GM23338 (cell line): ENCODE measurements around the gene TCP10L. TPM values are rescaled to one million over a fixed set of nuclear protein-coding genes. Genes with fewer than 3 reads are reported as not detected.
A peak's percentile ranks its signal among the peaks of the same experiment; 100 is the strongest.

Source experiments
- ATAC-seq: fragments of 200-7000 bp; cut with Tn5 transposase; 3 replicates; pipeline ENCODE4 v1.9.1; 2020
- DNase-seq: peaks from one replicate; pipeline ENCODE4 v3.0.0-alpha.2; 2015; ENCODE audit warnings: low spot score
- H2AFZ ChIP-seq: fragments of 200-600 bp; sonication (generic); 2 replicates; pipeline ENCODE4 v1.8.0; 2016; ENCODE audit warnings: antibody characterized with exemption, mild to moderate bottlenecking, moderate library complexity
- H3F3A ChIP-seq: fragments of 200-600 bp; sonication (generic); replicated peaks from 2 replicates; pipeline ENCODE4 v1.8.0; 2017; ENCODE audit warnings: antibody characterized with exemption, mixed run types, low read depth
- H3K27ac ChIP-seq: fragments of 200-600 bp; sonication (generic); 2 replicates; pipeline ENCODE4 v1.6.1; 2016; ENCODE audit warnings: low read depth
- H3K27me3 ChIP-seq: fragments of 200-600 bp; sonication (generic); 2 replicates; pipeline ENCODE4 v1.8.0; 2016; ENCODE audit warnings: mild to moderate bottlenecking, mixed run types, moderate library complexity; ENCODE audit not compliant: insufficient read depth
- H3K36me3 ChIP-seq: fragments of 200-600 bp; sonication (generic); 2 replicates; pipeline ENCODE4 v1.8.0; 2016; ENCODE audit warnings: mild to moderate bottlenecking; ENCODE audit not compliant: insufficient read depth
- H3K4me1 ChIP-seq: fragments of 200-600 bp; sonication (generic); 2 replicates; pipeline ENCODE4 v1.8.0; 2016; ENCODE audit warnings: mild to moderate bottlenecking, moderate library complexity; ENCODE audit not compliant: insufficient read depth
- H3K4me2 ChIP-seq: fragments of 200-600 bp; sonication (generic); 2 replicates; pipeline ENCODE4 v1.7.1; 2017; ENCODE audit warnings: mixed run types
- H3K4me3 ChIP-seq: fragments of 200-600 bp; sonication (generic); 2 replicates; pipeline ENCODE4 v1.6.1; 2016; ENCODE audit warnings: mixed run types
- H3K79me2 ChIP-seq: fragments of 200-600 bp; sonication (generic); replicated peaks from 2 replicates; pipeline ENCODE4 v1.8.0; 2017; ENCODE audit warnings: mild to moderate bottlenecking; ENCODE audit not compliant: insufficient read depth
- H3K9me2 ChIP-seq: fragments of 200-600 bp; sonication (generic); 2 replicates; pipeline ENCODE4 v1.8.0; 2017; ENCODE audit not compliant: insufficient read depth
- H4K20me1 ChIP-seq: fragments of 200-600 bp; sonication (generic); replicated peaks from 2 replicates; pipeline ENCODE4 v1.8.0; 2017; ENCODE audit warnings: mild to moderate bottlenecking; ENCODE audit not compliant: insufficient read depth
- H3K27ac Mint-ChIP-seq: 2 replicates; pipeline ENCODE4 v1.8.0; 2020; ENCODE audit warnings: inconsistent platforms, mild to moderate bottlenecking, moderate library complexity, mixed read lengths
- H3K27me3 Mint-ChIP-seq: 3 replicates; pipeline ENCODE4 v1.8.0; 2022; ENCODE audit warnings: low read depth, mild to moderate bottlenecking, moderate library complexity, mixed read lengths, inconsistent platforms; ENCODE audit not compliant: insufficient read depth, poor library complexity
- H3K36me3 Mint-ChIP-seq: 3 replicates; pipeline ENCODE4 v1.8.0; 2021; ENCODE audit warnings: low read depth, mild to moderate bottlenecking, inconsistent platforms, moderate library complexity, mixed read lengths
- H3K4me1 Mint-ChIP-seq: 3 replicates; pipeline ENCODE4 v1.8.0; 2020; ENCODE audit warnings: mild to moderate bottlenecking, inconsistent platforms, mixed read lengths
- H3K4me3 Mint-ChIP-seq: 3 replicates; pipeline ENCODE4 v1.8.0; 2021; ENCODE audit warnings: moderate library complexity, mild to moderate bottlenecking, inconsistent platforms, mixed read lengths
- H3K9me3 Mint-ChIP-seq: 3 replicates; pipeline ENCODE4 v1.8.0; 2020; ENCODE audit warnings: moderate library complexity, mild to moderate bottlenecking, inconsistent platforms, mixed read lengths
- CREB1 ChIP-seq: fragments of 250-450 bp; sonication (Bioruptor Pico); IDR thresholded peaks from 2 replicates; pipeline ENCODE4 v1.5.0; 2020; ENCODE audit warnings: low read depth, mild to moderate bottlenecking, moderate library complexity
- ETS1 ChIP-seq: IDR thresholded peaks from 2 replicates; pipeline ENCODE4 v1.6.1; 2016; ENCODE audit warnings: antibody characterized with exemption
- EZH2 ChIP-seq: fragments of 200-600 bp; sonication (generic); IDR thresholded peaks from one replicate; pipeline ENCODE4 v1.8.0; 2017; ENCODE audit warnings: antibody characterized with exemption, mild to moderate bottlenecking, low read depth; ENCODE audit not compliant: unreplicated experiment
- EZH2phosphoT487 ChIP-seq: fragments of 200-600 bp; sonication (generic); IDR thresholded peaks from one replicate; pipeline ENCODE4 v1.8.1; 2018; ENCODE audit warnings: antibody characterized with exemption; ENCODE audit not compliant: unreplicated experiment
- JUNB ChIP-seq: IDR thresholded peaks from one replicate; pipeline ENCODE4 v1.6.1; 2016; ENCODE audit warnings: antibody characterized with exemption; ENCODE audit not compliant: unreplicated experiment
- NANOG ChIP-seq: IDR thresholded peaks from 2 replicates; pipeline ENCODE4 v1.6.1; 2016; ENCODE audit warnings: antibody characterized with exemption, borderline replicate concordance
- POLR2AphosphoS5 ChIP-seq: IDR thresholded peaks from 2 replicates; pipeline ENCODE4 v1.6.1; 2016; ENCODE audit warnings: antibody characterized with exemption, low read depth
- STAT1 ChIP-seq: IDR thresholded peaks from one replicate; pipeline ENCODE4 v1.6.1; 2016; ENCODE audit warnings: antibody characterized with exemption; ENCODE audit not compliant: unreplicated experiment
- ZNF114 ChIP-seq: fragments of 250-450 bp; sonication (Bioruptor Pico); IDR thresholded peaks from 2 replicates; pipeline ENCODE4 v1.5.0; 2020; ENCODE audit warnings: mild to moderate bottlenecking, moderate library complexity
- ZNF331 ChIP-seq: fragments of 250-450 bp; sonication (Bioruptor Pico); IDR thresholded peaks from 2 replicates; pipeline ENCODE4 v1.5.0; 2020; ENCODE audit warnings: low read depth, mild to moderate bottlenecking, moderate library complexity
- ZNF462 ChIP-seq: fragments of 250-450 bp; sonication (Bioruptor Pico); IDR thresholded peaks from 2 replicates; pipeline ENCODE4 v1.5.0; 2020; ENCODE audit warnings: mild to moderate bottlenecking, moderate library complexity
- polyA plus RNA-seq: library from polyadenylated mRNA; unstranded; fragments of >200 nt; fragmentation: Nextera tagmentation; extraction: Ambion mirVana; gene quantifications from 2 replicates; pipeline ENCODE4 v1.2.1, GENCODE V29; 2016
- total RNA-seq: library from RNA; depleted of rRNA; stranded (reverse); fragments of >200 nt; shearing (Covaris generic); gene quantifications from 2 replicates; pipeline ENCODE4 v1.2.3, GENCODE V29; 2014
- TF ChIP-seq, protein P1 (sequence below): IDR thresholded peaks from one replicate; pipeline ENCODE4 v1.6.1; 2018; ENCODE audit warnings: antibody characterized with exemption; ENCODE audit not compliant: unreplicated experiment
- TF ChIP-seq, protein P2 (sequence below), 2 experiments: fragments of 200-600 bp in 1 of 2; sonication (generic) in 1 of 2; conservative IDR thresholded peaks; 2 replicates each; pipeline versions ENCODE4 v1.5.1 to v1.6.1; 2016 to 2017; ENCODE audit warnings: antibody characterized with exemption in 2 of 2, low read depth in 2 of 2, mild to moderate bottlenecking in 2 of 2, moderate library complexity in 1 of 2

TCP10L gene
- total and polyA plus RNA-seq, 2 experiments from 2014 or later, result 0.10 to 0.65 TPM

DNA sequence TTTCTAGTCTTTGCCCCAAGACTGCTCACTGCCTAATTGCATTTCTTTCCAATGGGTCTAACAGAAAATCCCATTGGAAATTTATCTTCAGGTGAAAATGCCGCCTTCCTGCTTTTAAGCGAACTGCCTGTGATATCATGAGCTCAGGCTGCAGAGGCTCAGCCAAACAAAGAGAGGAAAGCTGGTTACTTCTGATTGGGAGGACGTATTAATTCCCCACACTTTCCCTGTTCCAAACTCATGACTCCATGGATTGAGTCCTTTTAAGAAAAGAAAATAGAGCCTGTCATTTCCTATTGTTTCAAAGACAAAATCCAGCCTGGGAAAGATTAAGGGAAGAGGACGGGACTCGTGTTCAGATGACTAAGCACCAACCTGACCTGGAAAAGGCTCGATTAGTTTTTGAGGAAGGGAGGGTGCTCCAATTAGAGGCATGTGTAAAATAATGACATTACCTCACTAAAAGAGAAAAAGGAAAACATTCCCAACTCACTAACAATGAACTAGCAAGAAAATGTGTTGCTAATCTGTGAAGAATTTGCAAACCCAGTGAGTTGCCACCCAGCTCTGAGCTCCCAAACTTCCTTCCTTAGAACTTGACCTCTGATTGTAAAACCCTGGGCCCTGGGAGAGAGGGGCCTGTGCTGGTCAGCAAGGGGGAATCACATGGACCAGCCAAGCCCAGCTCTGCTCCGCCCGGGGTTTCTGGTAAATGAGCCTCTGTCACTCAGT, 61.2 kb downstream of the TCP10L start:
- peaks cover 24% of the 10 kb centered on the region for H3K4me1 ChIP-seq
- Mint-ChIP-seq H3K27ac (peak overlapping the region; percentile 81), H3K36me3 (peaks cover under 1% of the 10 kb centered on the region; the same call in 2 of the 3 replicates), H3K4me1 (peaks cover 37% of the 10 kb centered on the region), H3K27me3 (peaks cover 2% of the 10 kb centered on the region), H3K4me3 (no peak overlapping the region), H3K9me3 (peaks cover 4% of the 10 kb centered on the region)
- no peaks in the 10 kb centered on the region for H4K20me1 ChIP-seq
- H3K9me2 ChIP-seq, result no peaks in the 10 kb centered on the region
- DNase-seq (no peak), ATAC-seq (peak; percentile 17; the same call in 2 of the 3 replicates)
- H3K4me3 ChIP-seq, result no peak overlapping the region
- no peaks in the 10 kb centered on the region for H3K36me3 ChIP-seq
- peaks cover 8% of the 10 kb centered on the region; the same call in 1 of the 2 replicates for H3F3A ChIP-seq
- TF ChIP-seq STAT1 (no peak), ZNF114 (CRISPR knock-in tag) (no peak), CREB1 (CRISPR knock-in tag) (no peak), ZNF462 (CRISPR knock-in tag) (no peak), ETS1 (no peak), EZH2phosphoT487 (no peak), JUNB (no peak), NANOG (no peak), EZH2 (no peak), ZNF331 (CRISPR knock-in tag) (no peak), POLR2AphosphoS5 (no peak)
- TF ChIP-seq, protein P1, sequence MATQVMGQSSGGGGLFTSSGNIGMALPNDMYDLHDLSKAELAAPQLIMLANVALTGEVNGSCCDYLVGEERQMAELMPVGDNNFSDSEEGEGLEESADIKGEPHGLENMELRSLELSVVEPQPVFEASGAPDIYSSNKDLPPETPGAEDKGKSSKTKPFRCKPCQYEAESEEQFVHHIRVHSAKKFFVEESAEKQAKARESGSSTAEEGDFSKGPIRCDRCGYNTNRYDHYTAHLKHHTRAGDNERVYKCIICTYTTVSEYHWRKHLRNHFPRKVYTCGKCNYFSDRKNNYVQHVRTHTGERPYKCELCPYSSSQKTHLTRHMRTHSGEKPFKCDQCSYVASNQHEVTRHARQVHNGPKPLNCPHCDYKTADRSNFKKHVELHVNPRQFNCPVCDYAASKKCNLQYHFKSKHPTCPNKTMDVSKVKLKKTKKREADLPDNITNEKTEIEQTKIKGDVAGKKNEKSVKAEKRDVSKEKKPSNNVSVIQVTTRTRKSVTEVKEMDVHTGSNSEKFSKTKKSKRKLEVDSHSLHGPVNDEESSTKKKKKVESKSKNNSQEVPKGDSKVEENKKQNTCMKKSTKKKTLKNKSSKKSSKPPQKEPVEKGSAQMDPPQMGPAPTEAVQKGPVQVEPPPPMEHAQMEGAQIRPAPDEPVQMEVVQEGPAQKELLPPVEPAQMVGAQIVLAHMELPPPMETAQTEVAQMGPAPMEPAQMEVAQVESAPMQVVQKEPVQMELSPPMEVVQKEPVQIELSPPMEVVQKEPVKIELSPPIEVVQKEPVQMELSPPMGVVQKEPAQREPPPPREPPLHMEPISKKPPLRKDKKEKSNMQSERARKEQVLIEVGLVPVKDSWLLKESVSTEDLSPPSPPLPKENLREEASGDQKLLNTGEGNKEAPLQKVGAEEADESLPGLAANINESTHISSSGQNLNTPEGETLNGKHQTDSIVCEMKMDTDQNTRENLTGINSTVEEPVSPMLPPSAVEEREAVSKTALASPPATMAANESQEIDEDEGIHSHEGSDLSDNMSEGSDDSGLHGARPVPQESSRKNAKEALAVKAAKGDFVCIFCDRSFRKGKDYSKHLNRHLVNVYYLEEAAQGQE, result no peak
- TF ChIP-seq, protein P2, sequence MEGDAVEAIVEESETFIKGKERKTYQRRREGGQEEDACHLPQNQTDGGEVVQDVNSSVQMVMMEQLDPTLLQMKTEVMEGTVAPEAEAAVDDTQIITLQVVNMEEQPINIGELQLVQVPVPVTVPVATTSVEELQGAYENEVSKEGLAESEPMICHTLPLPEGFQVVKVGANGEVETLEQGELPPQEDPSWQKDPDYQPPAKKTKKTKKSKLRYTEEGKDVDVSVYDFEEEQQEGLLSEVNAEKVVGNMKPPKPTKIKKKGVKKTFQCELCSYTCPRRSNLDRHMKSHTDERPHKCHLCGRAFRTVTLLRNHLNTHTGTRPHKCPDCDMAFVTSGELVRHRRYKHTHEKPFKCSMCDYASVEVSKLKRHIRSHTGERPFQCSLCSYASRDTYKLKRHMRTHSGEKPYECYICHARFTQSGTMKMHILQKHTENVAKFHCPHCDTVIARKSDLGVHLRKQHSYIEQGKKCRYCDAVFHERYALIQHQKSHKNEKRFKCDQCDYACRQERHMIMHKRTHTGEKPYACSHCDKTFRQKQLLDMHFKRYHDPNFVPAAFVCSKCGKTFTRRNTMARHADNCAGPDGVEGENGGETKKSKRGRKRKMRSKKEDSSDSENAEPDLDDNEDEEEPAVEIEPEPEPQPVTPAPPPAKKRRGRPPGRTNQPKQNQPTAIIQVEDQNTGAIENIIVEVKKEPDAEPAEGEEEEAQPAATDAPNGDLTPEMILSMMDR (conservative IDR thresholded peaks at IDR 0.05; ENCODE audit: low read depth in 2 of 2), result no peak
- H3K4me2 ChIP-seq, result peak overlapping the region; percentile 35; the same call in 1 of the 2 replicates
- H2AFZ ChIP-seq, result peak overlapping the region; percentile 96
- H3K27me3 ChIP-seq, result no peaks in the 10 kb centered on the region
- no peaks in the 10 kb centered on the region for H3K79me2 ChIP-seq
- peak overlapping the region; percentile 85 for H3K27ac ChIP-seq
